Fibroblast of the aortic adventitia (primary cell): ENCODE results near the gene LDHAL6B. TPM values are rescaled to one million over a fixed set of nuclear protein-coding genes. Genes with fewer than 3 reads are reported as not detected.

Experiments
- DNase-seq: peaks from one replicate; pipeline ENCODE4 v3.0.0-alpha.2; 2010; ENCODE audit warnings: low read depth
- H3K4me3 ChIP-seq: 2 replicates; pipeline ENCODE4 v1.5.1; 2011; ENCODE audit warnings: low read depth, mild to moderate bottlenecking, control low read depth, low read length, moderate library complexity
- total RNA-seq: library from RNA; depleted of rRNA; stranded (reverse); fragments of >200 nt; gene quantifications from 2 replicates; pipeline ENCODE4 v1.2.3, GENCODE V29; 2012; ENCODE audit warnings: low replicate concordance
- TF ChIP-seq, protein P1 (sequence below): IDR thresholded peaks from 2 replicates; pipeline ENCODE4 v1.5.1; 2011; ENCODE audit warnings: mild to moderate bottlenecking, low read length, control low read depth, inconsistent platforms; ENCODE audit not compliant: insufficient read depth

Gene LDHAL6B
- total RNA-seq, 1 donor: not detected

DNA sequence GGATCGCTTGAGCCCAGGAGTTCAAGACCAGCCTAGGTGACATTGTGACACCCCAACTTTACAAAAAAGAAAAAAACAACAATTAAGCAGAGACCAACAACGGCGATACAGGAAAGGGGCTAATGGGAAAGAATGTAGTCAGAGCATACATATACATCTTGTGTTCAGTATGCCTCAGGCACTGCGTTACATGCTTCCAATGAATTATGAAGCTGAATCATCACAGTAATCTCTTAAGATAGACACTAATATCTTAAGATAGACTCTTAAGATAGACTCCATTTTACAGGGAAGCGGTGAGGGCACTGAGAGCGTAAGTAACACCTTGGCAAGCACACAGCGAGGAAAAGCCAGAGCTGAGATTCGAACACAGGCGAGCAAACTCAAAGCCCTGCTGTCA, 6.1 kb upstream of the LDHAL6B start:
- peak; percentile 26 for DNase-seq
- no peak overlapping the region for H3K4me3 ChIP-seq
- TF ChIP-seq, protein P1, sequence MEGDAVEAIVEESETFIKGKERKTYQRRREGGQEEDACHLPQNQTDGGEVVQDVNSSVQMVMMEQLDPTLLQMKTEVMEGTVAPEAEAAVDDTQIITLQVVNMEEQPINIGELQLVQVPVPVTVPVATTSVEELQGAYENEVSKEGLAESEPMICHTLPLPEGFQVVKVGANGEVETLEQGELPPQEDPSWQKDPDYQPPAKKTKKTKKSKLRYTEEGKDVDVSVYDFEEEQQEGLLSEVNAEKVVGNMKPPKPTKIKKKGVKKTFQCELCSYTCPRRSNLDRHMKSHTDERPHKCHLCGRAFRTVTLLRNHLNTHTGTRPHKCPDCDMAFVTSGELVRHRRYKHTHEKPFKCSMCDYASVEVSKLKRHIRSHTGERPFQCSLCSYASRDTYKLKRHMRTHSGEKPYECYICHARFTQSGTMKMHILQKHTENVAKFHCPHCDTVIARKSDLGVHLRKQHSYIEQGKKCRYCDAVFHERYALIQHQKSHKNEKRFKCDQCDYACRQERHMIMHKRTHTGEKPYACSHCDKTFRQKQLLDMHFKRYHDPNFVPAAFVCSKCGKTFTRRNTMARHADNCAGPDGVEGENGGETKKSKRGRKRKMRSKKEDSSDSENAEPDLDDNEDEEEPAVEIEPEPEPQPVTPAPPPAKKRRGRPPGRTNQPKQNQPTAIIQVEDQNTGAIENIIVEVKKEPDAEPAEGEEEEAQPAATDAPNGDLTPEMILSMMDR: no peak

DNA sequence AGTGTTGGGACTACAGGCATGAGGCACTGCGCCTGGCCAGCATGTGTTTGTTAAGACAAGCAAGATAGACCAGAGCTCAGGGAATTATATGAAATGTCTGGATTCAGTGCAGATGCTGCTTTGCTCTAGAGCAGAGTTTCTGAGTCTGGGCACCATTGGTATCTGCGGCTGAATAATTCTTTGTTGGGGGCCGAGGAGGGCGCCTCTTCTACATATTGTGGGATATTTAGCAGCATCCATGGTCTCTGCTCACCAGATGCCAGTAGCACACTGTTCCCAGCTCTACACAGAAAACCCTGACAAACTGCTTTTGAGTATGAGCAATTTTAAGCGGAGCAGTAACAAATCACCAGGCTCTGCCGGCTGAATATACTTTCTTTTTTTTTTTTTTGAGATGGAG, 3.6 kb upstream of the LDHAL6B start:
- TF ChIP-seq, protein P1: no peak
- no peak for DNase-seq
- H3K4me3 ChIP-seq: no peak overlapping the region

DNA sequence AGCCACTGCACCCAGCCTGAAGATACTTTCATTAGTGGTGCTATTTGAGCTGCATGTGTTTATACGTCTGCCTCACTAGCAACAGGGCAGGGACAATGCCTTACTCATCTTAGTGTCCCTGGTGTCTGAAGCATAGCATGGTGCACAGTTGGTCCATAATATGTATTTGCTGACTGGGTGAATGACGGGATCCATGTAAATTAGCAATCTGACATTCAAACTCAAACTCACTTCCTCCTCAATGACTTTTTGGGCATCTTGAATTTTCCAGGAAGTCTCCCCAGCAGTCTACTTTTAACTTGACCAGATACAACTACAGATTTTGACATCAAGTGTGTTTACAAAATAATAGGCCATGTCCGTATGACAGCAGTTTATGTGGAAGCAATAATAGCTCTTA, 3.0 kb upstream of the LDHAL6B start:
- TF ChIP-seq, protein P1: no peak
- DNase-seq: no peak

DNA sequence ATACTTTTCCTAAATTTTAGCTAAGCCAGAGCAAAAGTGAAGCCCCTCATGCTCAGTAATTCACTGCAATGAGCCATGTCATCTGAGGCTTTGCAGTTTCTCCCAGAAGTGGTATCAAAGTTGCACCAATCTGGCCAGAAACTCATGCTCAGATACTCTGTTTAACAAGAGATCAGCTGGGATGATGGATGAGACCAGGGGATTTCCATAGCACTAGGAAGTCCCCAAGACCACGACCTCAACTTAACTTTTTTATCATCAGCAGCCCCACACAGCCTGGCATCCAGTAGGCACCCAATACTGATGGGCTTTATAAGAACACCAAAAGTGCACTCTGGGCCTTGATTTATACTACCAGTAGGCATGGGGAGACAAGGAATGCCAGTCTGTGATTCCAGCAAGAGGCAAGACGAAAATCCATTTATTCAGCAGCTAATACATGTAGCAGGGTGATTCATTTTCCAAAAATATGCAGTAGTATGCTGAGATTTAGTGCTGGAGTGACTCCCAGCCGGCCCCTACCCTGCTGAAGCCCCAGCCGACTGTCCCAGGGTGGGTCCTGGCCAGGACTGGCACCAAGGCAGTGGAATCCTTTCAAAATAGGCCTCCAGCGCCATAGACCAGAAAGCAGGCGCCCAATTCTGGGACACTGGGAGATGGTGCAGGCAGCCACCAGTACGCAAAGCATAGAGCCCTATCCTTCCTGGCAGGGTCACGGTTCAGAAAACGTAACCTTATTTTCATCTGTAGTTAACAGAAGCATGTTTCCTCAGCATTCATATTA, 612 bp upstream of the LDHAL6B start:
- no peak for DNase-seq
- TF ChIP-seq, protein P1: no peak
- no peak overlapping the region for H3K4me3 ChIP-seq

More for the DNA sequence above, 3.0 kb upstream of the LDHAL6B start:
- no peak overlapping the region for H3K4me3 ChIP-seq

DNA sequence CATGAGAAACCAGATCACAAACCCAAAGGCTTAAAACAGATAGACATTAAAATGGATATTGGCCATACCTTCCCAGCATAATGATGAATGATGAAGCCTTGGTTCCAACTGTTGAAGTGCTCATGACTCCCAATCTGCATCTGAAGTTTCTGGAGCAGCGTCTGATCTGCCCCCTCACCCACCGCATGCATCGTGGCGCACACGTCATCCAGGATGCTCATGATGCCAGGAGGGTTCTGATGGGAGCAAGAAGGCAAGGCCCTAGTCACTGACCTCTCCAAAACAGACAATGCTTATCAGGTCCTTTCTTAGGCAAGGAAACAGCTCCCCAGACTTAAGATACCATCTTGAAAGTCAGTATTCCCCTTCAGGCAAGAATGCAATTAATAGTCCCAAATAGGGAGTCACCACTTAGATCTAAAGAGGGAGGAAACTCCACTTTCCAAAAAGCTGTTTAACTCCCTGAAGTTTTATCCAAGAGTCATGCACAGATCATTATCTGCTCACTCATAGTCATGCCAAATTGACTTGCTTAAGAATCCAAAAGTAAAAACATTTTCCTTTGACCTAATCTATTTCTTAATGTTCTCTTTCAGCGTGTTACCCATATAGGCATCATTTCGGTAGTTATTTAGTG, 2.1 kb downstream of the LDHAL6B start:
- TF ChIP-seq, protein P1: no peak

DNA sequence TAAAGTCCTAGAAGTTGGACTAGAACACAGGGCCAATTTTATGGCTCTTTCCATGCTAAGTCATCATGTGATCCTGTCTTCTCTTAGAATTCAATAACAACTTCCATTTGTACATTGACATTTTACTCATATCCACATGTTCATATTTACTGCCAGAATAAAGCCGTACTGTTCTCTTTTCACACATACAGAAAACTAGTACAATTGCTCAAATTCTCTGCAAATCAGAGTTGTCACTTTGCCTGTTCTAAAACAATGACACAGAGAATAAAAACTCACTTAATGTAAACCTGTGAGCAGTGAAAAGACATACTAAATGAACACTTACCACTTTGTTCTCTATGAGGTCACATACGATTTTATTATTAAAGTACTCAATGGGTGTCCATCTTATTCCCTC, 3.5 kb downstream of the LDHAL6B start:
- TF ChIP-seq, protein P1: no peak
- no peak overlapping the region for H3K4me3 ChIP-seq
- no peak for DNase-seq

More for the DNA sequence above, 2.1 kb downstream of the LDHAL6B start:
- no peak overlapping the region for H3K4me3 ChIP-seq
- DNase-seq: peak; percentile 43
